Parathyroid adenoma (tissue), 2 donors: ENCODE data around the gene MNS1.
"Not testable (repeated sequence)": the region's sequence is repeated elsewhere in the genome, so short reads cannot be mapped to it uniquely, and the experiment has no call there.

Source experiments
- H2AFZ ChIP-seq: fragments of 300-600 bp; sonication (generic); one replicate; pipeline ENCODE4 v1.7.0; 2017; ENCODE audit warnings: antibody characterized with exemption, mild to moderate bottlenecking
- H3K27ac ChIP-seq: fragments of 300-600 bp; sonication (generic); one replicate; pipeline ENCODE4 v1.7.0; 2017
- H3K27me3 ChIP-seq: fragments of 300-600 bp; sonication (generic); one replicate; pipeline ENCODE4 v1.7.0; 2017; ENCODE audit warnings: low read length; ENCODE audit not compliant: control insufficient read depth, insufficient read depth
- H3K36me3 ChIP-seq: fragments of 300-600 bp; sonication (generic); one replicate; pipeline ENCODE4 v1.7.0; 2017; ENCODE audit warnings: low read length; ENCODE audit not compliant: control insufficient read depth, insufficient read depth
- H3K4me1 ChIP-seq: fragments of 300-600 bp; sonication (generic); one replicate; pipeline ENCODE4 v1.7.0; 2017; ENCODE audit warnings: control low read depth
- H3K4me2 ChIP-seq: fragments of 300-600 bp; sonication (generic); one replicate; pipeline ENCODE4 v1.7.0; 2017; ENCODE audit warnings: low read length
- H3K4me3 ChIP-seq: fragments of 300-600 bp; sonication (generic); one replicate; pipeline ENCODE4 v1.7.0; 2017; ENCODE audit warnings: low read depth, low read length
- H3K79me2 ChIP-seq: fragments of 300-600 bp; sonication (generic); one replicate; pipeline ENCODE4 v1.7.0; 2017; ENCODE audit warnings: control low read depth
- H3K9ac ChIP-seq: fragments of 300-600 bp; sonication (generic); one replicate; pipeline ENCODE4 v1.7.0; 2017; ENCODE audit warnings: mild to moderate bottlenecking
- H3K9me3 ChIP-seq: fragments of 300-600 bp; sonication (generic); one replicate; pipeline ENCODE4 v1.7.0; 2017; ENCODE audit warnings: low read length; ENCODE audit not compliant: control insufficient read depth
- TF ChIP-seq, protein P1 (sequence below): fragments of 300-600 bp; sonication (generic); IDR thresholded peaks from one replicate; pipeline ENCODE4 v1.7.0; 2017; ENCODE audit warnings: antibody characterized with exemption, mild to moderate bottlenecking
- donor health status: primary hyperparathyroidism.

The MNS1 gene

DNA sequence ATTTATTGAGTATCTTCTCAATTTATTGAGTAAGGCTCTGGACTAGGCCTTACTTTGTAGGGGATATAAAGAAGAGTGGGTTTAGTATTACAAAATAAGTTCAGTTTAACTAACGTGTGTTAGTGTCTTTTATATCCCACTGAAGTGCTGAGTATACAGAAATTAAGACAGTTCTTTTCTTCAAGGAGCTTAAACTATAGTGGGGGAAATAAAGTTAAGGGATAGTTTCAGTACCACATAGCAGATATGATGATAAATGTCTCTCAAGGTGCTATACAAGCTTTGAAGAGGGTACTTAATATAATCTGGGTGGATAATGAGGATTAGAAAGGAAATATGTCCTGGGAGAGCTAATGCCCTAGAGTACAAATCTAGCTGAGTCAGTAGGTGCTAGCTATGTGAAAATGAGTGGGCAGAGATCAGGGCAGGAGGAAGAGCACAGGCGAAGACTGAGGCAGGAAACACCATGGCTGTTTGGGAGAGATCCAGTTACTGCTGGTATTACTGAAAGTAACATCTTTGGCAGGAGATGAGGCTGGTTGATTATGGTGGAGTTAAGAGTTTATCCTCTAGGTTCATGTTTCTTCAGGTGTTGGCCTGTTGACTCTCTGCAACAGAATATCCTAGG is 53.7 kb downstream of the MNS1 start:
- Histone ChIP-seq H3K27ac (no peak overlapping the region), H3K79me2 (no peaks in the 10 kb centered on the region), H2AFZ (no peak overlapping the region), H3K4me3 (no peak overlapping the region), H3K36me3 (no peaks in the 10 kb centered on the region), H3K4me1 (no peaks in the 10 kb centered on the region), H3K4me2 (no peak overlapping the region), H3K27me3 (no peaks in the 10 kb centered on the region), H3K9me3 (no peaks in the 10 kb centered on the region), H3K9ac (no peak overlapping the region)
- TF ChIP-seq, protein P1, sequence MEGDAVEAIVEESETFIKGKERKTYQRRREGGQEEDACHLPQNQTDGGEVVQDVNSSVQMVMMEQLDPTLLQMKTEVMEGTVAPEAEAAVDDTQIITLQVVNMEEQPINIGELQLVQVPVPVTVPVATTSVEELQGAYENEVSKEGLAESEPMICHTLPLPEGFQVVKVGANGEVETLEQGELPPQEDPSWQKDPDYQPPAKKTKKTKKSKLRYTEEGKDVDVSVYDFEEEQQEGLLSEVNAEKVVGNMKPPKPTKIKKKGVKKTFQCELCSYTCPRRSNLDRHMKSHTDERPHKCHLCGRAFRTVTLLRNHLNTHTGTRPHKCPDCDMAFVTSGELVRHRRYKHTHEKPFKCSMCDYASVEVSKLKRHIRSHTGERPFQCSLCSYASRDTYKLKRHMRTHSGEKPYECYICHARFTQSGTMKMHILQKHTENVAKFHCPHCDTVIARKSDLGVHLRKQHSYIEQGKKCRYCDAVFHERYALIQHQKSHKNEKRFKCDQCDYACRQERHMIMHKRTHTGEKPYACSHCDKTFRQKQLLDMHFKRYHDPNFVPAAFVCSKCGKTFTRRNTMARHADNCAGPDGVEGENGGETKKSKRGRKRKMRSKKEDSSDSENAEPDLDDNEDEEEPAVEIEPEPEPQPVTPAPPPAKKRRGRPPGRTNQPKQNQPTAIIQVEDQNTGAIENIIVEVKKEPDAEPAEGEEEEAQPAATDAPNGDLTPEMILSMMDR: no peak

DNA sequence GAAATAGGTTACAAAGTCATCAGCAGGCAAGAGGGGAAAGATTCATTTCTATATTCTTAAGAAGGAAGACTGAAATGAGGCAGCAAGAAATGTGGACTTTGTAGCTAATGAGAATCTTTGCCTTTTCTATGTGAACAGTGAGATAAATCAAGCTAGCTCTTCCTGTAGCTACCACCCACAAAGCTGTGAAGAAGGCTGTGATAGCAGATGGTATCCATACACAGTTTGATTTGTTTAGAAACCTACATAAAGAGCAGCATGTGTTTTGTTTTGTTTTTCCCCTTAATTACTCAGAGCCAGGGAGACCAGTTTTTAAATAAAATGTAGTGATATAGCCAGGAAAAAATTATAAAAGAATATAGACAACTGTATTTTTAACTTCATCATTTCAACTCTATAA is 54.2 kb downstream of the MNS1 start:
- no peak overlapping the region for H2AFZ ChIP-seq
- no peaks in the 10 kb centered on the region for H3K27me3 ChIP-seq
- H3K4me1 ChIP-seq: no peaks in the 10 kb centered on the region
- TF ChIP-seq, protein P1: no peak
- no peak overlapping the region for H3K4me3 ChIP-seq
- H3K27ac ChIP-seq: no peak overlapping the region
- H3K9me3 ChIP-seq: no peaks in the 10 kb centered on the region
- no peak overlapping the region for H3K4me2 ChIP-seq
- H3K9ac ChIP-seq: no peak overlapping the region
- H3K79me2 ChIP-seq: no peaks in the 10 kb centered on the region
- no peaks in the 10 kb centered on the region for H3K36me3 ChIP-seq

DNA sequence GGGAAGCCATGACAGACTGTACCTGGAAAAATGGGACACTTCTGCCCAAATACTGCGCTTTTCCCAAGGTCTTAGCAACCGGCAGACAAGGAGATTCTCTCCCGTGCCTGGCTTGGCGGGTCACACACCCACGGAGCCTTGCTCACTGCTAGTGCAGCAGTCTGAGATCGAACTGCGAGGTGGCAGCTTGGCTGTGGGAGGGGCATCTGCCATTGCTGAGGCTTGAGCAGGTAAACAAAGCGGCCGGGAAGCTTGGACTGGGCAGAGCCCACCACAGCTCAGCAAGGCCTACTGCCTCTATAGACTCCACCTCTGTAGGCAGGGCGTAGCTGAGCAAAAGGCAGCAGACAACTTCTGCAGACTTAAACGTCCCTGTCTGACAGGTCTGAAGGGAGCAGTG is 65.7 kb downstream of the MNS1 start:
- H3K36me3 ChIP-seq, H3K27me3 ChIP-seq, H3K79me2 ChIP-seq, H3K9me3 ChIP-seq, H3K4me2 ChIP-seq, H3K9ac ChIP-seq, H3K27ac ChIP-seq, H3K4me1 ChIP-seq, H2AFZ ChIP-seq, H3K4me3 ChIP-seq: not testable (repeated sequence)

DNA sequence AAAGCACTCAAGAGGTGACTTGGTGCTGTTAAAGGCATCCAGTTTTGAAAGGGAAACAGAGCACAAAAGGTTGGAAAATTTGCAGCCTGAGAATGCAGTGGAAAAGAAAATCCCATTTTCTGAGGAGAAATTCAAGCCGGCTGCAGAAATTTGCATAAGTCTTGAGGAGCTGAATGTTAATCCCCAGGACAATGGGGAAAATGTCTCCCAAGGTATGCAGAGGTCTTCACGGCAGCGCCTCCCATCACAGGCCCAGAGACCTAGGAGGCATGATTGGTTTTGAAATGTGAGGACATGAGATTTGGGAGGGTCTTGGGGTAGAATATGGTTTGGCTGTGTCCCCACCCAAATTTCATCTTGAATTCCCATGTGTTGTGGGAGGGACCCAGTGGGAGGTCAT is 67.6 kb downstream of the MNS1 start:
- not testable (repeated sequence) for H3K27ac ChIP-seq, H3K4me1 ChIP-seq, H3K9me3 ChIP-seq, H3K79me2 ChIP-seq, H3K4me3 ChIP-seq, H3K27me3 ChIP-seq, H3K36me3 ChIP-seq, H2AFZ ChIP-seq, H3K4me2 ChIP-seq, H3K9ac ChIP-seq

DNA sequence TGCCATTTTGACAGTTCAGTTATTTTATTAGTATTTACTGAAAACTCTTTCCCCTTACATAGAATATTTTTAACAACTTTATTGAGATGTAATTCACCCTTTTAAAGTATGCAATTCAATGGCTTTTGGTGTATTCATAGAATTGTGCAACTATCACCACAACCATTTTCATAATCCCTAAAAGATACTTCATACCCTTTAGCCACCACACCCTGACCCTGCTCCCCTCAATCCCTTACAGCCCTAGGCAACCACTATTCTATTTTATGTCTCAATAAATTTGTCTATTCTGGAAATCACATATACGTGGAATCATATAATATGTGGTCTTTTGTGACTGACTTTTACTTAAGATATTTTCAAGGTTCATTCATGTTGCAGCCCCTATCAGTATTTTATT is 70.0 kb downstream of the MNS1 start:
- H3K4me1 ChIP-seq: no peaks in the 10 kb centered on the region
- H3K27me3 ChIP-seq: no peaks in the 10 kb centered on the region
- no peak overlapping the region for H3K4me3 ChIP-seq
- H3K9ac ChIP-seq: no peak overlapping the region
- H3K9me3 ChIP-seq: no peaks in the 10 kb centered on the region
- H3K4me2 ChIP-seq: no peak overlapping the region
- TF ChIP-seq, protein P1: no peak
- no peak overlapping the region for H2AFZ ChIP-seq
- H3K79me2 ChIP-seq: no peaks in the 10 kb centered on the region
- H3K27ac ChIP-seq: no peak overlapping the region
- H3K36me3 ChIP-seq: no peaks in the 10 kb centered on the region

DNA sequence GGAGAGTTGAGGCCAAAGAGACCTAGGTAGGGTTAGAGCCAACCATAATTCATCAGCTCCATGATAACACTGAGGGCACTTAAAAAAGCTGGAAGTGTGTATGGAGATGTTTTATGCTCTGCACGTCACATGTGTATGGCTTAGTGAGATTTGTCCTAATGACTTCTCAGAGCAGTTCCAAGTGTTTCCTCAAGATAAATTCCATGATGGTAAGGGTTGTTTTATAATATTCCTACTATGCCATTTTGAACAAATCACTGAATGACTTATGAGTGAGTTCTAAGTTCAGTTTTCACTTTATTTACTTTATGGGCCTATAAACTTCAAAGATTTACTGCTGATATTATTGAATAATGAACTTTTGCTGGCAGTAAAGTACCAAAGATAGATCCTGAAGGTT is 71.7 kb downstream of the MNS1 start:
- TF ChIP-seq, protein P1: no peak
- Histone ChIP-seq H2AFZ (no peak overlapping the region), H3K79me2 (no peaks in the 10 kb centered on the region)

More for the DNA sequence above, 71.7 kb downstream of the MNS1 start:
- no peak overlapping the region for H3K27ac ChIP-seq
- no peak overlapping the region for H3K9ac ChIP-seq
- H3K9me3 ChIP-seq: no peaks in the 10 kb centered on the region
- no peaks in the 10 kb centered on the region for H3K27me3 ChIP-seq
- H3K4me2 ChIP-seq: no peak overlapping the region
- no peak overlapping the region for H3K4me3 ChIP-seq
- no peaks in the 10 kb centered on the region for H3K36me3 ChIP-seq
- H3K4me1 ChIP-seq: no peaks in the 10 kb centered on the region
